GM19043 (cell line): ENCODE data around the gene TBL3.

Experiments used
- ATAC-seq: cut with Tn5 transposase; IDR thresholded peaks from one replicate; pipeline ENCODE4 v1.9.1; 2021; ENCODE audit warnings: low read depth; ENCODE audit not compliant: unreplicated experiment

Gene TBL3

GRCh38 chr16:1980770-1981087, 8.9 kb downstream of the TBL3 start:
- no peak for ATAC-seq

DNA sequence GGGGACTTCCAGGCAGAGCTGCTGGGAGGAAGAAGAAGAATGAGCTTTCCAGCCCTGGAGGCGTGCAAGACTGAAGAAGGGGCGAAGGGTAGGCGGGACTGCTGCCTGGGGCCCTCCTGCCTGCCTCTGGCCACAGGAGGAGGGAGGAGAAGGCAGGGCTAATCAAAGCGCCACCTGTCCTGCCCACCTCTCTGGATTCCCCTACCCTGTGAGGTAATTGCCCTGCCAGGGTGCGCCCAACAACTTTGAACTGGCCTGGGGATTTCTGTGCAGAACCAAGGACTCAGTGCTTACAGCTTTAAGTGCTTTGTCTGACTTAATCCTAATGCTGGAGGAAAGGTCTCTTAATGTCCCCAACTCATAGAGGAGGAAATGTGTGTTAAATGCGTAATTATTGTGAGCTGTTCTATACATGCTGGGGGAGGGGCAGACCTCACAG, 9.6 kb downstream of the TBL3 start, which contains the start of gene NOXO1:
Gene NOXO1 (minus strand): TSS at position 72 of the 439 bp plus-strand sequence. CDS start 290 bp downstream, outside the sequence.
- no peak for ATAC-seq

DNA sequence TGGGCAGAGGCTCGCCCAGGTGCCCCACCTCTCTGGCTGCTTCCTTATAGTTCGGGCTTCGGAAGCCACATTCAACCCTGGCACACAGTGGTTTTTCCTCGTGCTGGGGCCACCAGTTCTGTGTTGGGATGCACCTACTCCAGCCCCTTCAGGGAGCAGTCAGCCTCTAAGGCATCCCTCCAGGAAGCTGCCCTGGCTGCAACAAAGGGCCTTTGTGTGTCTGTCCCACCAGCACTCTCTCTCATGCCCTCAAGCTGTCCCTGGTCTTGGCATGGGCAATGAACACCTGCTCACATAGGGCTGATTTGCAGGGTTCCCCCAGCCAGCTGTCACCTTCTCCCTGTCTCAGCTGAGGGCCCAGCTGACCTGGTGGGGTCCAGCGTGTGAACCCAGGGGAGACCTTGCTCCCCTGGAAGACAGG, 10.2 kb downstream of the TBL3 start:
- no peak for ATAC-seq

- no peak for ATAC-seq
These were observed 11.2 kb downstream of the TBL3 start for GRCh38 chr16:1982991-1983543.

DNA sequence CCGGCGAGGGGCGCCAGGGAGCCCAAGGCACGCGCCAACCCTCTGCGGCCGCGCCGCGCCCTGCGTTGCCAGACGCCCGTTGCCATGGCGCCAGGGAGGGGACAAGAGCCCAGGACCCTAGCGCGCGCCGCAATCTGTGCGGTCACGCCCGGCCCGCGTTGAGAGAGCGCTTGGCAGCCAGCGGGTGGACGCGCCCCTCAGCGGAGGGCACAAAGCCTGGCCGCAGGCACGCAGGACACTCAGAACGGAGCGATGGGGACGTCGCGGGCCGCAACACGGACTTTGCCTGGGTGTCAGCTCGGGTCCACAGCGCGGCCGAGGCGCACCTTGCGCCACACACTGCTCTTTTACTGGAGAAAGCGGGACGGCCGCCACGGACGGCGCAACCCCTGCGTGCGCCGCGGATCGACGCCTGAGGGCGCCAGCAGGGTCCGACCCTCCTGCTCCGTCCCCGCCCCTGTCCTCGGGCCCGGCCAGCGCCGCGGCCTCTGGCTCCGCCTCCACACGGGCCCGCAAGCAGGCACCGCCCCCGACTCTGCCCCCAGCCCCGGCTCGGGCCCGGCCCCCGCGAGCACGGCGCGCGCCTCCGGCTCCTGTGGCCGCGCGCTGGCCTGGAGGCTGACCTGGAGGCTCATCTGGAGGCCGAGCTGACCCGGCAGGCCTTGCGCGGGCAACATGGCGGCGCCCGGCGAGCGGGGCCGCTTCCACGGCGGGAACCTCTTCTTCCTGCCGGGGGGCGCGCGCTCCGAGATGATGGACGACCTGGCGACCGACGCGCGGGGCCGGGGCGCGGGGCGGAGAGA, 11.9 kb downstream of the TBL3 start, which contains the start of gene GFER:
Gene GFER (plus strand): TSS at position 650 of the 803 bp plus-strand sequence. CDS start 26 bp downstream, at position 676.
- ATAC-seq: peak; percentile 67

DNA sequence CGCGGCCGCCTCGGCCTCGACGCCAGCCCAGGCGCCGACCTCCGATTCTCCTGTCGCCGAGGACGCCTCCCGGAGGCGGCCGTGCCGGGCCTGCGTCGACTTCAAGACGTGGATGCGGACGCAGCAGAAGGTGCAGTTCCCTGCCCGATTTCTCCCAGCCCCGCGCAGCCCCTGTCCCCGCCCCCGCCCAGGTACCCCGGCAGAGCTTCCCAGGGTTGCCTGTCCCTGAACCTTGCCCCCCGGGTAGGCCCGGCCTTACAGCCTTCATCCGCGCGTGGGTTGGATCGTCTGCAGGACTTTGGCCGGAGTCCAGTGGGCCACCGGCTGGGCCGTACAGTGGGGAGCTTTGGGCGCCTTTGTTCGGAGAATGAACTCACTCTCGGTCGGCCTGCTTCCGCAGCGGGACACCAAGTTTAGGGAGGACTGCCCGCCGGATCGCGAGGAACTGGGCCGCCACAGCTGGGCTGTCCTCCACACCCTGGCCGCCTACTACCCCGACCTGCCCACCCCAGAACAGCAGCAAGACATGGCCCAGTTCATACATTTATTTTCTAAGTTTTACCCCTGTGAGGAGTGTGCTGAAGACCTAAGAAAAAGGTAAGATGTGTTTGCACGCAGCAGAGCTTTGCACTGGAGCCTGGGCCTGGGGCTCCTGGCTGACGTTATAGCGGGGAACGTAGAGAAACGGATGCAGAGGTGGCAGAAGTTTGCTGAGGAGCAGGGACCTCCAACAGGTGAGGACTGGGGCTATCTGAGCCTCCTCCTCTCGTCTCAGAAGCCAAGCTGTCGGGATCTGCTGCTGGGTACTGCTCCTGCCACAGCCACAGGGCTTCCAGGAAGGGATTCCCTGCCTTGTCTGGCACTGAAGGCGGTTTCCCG, 12.7 kb downstream of the TBL3 start:
- ATAC-seq: no peak

DNA sequence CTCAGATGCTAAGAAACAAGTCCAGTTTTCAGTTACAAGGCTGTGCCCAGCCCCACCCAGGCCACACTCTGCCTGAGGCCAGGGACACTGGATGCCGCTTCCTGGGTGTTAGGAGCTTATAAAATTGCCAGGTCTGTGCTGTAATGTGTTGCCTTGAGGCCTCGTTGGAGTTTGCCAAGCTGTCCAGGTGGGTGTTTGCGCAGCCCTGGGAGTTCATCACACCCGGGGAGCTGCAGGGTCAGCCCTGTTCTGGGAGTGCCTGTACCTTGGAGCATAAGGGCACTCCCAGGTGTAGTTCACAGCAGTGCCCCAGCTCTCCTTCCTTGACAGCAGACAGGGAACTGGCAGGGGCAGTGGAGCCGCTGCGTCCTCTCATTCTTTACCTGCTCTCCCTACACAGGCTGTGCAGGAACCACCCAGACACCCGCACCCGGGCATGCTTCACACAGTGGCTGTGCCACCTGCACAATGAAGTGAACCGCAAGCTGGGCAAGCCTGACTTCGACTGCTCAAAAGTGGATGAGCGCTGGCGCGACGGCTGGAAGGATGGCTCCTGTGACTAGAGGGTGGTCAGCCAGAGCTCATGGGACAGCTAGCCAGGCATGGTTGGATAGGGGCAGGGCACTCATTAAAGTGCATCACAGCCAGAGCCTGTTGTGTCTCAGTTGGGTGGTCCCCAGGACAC, 13.8 kb downstream of the TBL3 start:
- no peak for ATAC-seq

GRCh38 chr16:1987198-1987597, 15.3 kb downstream of the TBL3 start:
- no peak for ATAC-seq

DNA sequence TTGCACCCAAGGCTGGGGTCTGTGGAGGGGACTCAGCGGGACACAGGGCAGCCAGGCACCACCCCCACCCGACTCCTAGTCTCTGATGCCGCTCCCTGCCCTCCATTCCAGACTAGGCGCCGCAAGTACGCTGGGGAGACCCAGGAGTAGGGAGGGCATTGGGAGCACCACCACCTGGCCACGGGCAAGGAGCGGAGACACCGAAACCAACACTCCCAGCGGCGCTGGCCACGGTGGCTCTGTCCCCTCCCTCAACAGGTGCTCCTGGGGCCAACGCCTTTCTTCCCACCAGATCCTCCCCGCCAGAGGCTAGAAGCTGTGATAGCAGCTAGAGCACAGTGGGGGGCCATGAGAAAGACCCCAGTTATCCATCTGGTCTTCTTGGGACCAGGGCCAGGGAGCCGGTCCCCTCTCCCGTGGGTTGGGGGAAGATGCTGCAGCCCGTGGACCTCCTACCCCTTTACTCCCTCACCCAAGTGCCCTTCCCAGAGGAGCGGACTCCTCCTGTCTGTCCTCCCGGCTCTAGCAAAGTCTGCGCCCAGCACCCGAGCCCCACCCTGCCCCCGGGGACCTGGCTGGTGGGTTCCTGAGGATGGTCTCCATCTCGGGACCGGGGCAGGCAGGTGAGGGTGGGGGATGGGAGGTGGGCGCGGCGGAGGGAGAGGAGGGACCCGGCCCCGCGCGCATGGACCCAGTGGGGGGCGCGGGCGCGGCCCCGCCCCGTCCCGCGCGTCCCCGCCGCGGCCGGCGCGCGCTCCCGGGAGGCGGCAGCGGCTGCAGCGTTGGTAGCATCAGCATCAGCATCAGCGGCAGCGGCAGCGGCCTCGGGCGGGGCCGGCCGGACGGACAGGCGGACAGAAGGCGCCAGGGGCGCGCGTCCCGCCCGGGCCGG, 17.6 kb downstream of the TBL3 start, which contains the start of gene SYNGR3:
Gene SYNGR3 (plus strand): TSS at position 762 of the 892 bp plus-strand sequence. CDS start 133 bp downstream, outside the sequence.
- no peak for ATAC-seq

GRCh38 chr16:1990101-1990350, 18.2 kb downstream of the TBL3 start:
- no peak for ATAC-seq

GRCh38 chr16:1990351-1991134, 18.7 kb downstream of the TBL3 start:
- ATAC-seq: no peak

DNA sequence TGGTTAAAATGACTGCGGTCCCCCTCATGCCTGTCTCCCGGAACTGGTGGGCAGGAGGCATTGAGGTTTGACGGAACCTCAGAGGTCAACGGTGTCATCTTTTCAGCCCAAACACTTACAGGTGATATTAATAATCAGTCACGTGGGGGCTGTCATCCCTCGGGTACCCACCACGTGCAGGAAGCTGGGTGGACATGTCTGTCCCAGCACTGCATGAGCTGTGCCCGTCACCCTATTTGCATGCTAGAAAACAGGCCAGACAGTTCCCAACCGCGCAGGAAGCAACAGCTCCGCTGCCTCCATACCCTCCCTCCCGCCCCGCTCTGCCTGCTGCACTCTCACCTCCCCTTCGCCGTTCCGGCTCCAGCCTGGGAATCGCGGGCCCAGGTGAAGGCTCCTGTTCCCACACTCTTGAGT, 19.3 kb downstream of the TBL3 start:
- ATAC-seq: no peak

DNA sequence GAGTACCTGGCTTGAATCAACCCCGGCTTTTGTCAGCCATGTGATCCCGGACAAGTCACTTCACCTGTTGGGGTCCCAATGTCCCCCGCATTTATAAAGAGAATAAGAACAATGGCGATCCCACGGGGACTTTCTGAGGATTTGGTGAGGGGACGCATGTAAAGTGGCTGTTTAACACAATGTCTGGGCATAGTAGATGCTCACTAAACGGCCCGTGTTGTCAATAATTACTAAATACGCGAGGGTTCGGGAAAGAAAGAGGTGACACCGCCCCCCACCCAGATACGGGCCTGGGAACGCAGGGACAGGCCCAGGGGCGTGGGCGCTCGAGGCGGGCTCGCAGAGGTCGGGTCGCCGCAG, 19.7 kb downstream of the TBL3 start:
- ATAC-seq: no peak

DNA sequence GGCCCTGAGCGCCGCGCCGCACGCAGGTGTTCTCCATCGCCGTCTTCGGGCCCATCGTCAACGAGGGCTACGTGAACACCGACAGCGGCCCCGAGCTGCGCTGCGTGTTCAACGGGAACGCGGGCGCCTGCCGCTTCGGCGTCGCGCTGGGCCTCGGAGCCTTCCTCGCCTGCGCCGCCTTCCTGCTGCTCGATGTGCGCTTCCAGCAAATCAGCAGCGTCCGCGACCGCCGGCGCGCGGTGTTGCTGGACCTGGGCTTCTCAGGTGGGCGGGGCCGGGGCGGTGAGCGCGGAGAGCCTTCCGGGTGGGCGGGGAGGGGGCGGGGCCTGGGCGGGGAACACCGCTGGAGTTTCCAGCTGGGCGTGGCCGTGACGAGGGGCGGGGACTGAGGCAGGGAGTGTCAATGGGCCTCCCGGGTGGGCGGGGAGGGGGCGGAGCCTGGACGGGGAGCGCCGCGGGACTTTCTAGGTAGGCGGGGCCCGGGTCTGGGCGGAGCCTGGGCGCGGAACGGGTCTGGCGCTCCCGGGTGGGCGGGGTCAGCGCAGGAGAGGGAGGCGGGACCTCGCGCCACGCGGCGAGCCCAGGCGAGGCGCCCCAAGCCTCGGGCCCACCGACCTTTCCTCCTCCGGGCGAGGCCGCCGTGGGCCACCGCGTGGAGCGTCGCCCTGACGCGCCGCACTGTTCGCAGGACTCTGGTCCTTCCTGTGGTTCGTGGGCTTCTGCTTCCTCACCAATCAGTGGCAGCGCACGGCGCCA, 20.3 kb downstream of the TBL3 start:
- peak; percentile 44 for ATAC-seq

DNA sequence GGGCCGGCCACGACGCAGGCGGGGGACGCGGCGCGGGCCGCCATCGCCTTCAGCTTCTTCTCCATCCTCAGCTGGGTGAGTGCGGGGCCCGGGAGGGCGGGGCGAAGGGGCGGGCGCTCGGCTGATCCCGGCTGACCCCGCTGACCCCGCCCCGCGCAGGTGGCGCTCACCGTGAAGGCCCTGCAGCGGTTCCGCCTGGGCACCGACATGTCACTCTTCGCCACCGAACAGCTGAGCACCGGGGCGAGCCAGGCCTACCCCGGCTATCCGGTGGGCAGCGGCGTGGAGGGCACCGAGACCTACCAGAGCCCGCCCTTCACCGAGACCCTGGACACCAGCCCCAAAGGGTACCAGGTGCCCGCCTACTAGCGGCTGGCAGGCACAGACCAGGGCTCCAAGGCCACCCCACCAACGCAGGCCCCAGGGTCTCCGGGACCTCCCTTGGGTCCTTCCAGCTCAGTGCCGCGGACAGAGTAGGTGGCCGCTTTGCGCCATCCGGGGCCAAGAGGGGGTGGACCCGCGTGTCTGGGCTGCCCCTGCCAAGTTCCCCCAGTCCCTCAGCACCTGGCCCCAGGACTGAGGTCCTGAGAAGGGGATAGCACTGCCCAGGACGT, 21.0 kb downstream of the TBL3 start:
- ATAC-seq: no peak

DNA sequence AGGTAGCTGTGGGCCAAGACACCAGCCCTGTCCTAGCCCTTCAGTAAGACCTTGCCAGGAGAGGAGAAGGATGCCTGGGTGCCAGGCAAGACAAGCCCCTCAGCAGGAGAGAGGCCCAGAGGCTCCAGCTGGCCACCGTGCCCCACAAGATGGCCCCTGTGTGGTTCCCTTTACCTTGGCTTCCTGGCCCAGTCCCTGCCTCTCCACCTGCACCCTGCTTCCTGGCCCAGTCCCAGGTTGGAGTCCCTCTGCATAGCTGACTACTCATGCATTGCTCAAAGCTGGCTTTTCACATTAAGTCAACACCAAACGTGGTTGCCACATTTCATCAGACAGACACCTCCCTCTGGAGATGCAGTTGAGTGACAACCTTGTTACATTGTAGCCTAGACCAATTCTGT, 21.9 kb downstream of the TBL3 start:
- ATAC-seq: no peak

- no peak for ATAC-seq
These were observed 25.9 kb downstream of the TBL3 start for GRCh38 chr16:1997494-1998359.
